SW 1271 (cell line): ENCODE data around the gene PKLR.
"Not testable (repeated sequence)": the region's sequence is repeated elsewhere in the genome, so short reads cannot be mapped to it uniquely, and the experiment has no call there.

ENCODE experiments used
- DNase-seq, 2 experiments: peaks; one replicate each; lab custom pipeline; 2025; lab: John Stamatoyannopoulos, UW

Gene PKLR

GRCh38 chr1:155301342-155301841 lies at the start of gene PKLR:
PKLR (minus strand) TSS chr1:155301438; CDS start chr1:155301395, 43 bp downstream.
- no peak for DNase-seq

GRCh38 chr1:155342842-155343241 lies 41.6 kb upstream of the PKLR start:
- DNase-seq: no peak

- no peak for DNase-seq
These were observed 38.4 kb upstream of the PKLR start for GRCh38 chr1:155339515-155340097.

- no peak for DNase-seq
These were observed 33.7 kb upstream of the PKLR start for GRCh38 chr1:155334962-155335361.

GRCh38 chr1:155329980-155330598 lies 28.9 kb upstream of the PKLR start:
- no peak for DNase-seq

- not testable (repeated sequence) for DNase-seq
These were observed 27.6 kb upstream of the PKLR start for GRCh38 chr1:155328856-155329255.

GRCh38 chr1:155327981-155328380 lies 26.7 kb upstream of the PKLR start:
- DNase-seq: no peak

GRCh38 chr1:155326631-155327037 lies 25.4 kb upstream of the PKLR start:
- DNase-seq: no peak

GRCh38 chr1:155326020-155326526 lies 24.8 kb upstream of the PKLR start:
- DNase-seq: no peak

- no peak for DNase-seq
These were observed 24.3 kb upstream of the PKLR start for GRCh38 chr1:155325603-155325893.

GRCh38 chr1:155324717-155325602 lies 23.7 kb upstream of the PKLR start:
- peak in 1 of 2 experiments; percentile 51 for DNase-seq

- peak; percentile 83 to 91 for DNase-seq
These were observed 22.9 kb upstream of the PKLR start for GRCh38 chr1:155324037-155324716.

GRCh38 chr1:155323729-155324036 lies 22.4 kb upstream of the PKLR start:
- peak; percentile 58 to 66 for DNase-seq

- peak; percentile 73 to 90 for DNase-seq
These were observed 21.9 kb upstream of the PKLR start for GRCh38 chr1:155322953-155323728.

GRCh38 chr1:155322571-155322952 lies 21.3 kb upstream of the PKLR start:
- DNase-seq: no peak

- DNase-seq: no peak
These were observed 20.6 kb upstream of the PKLR start for GRCh38 chr1:155321639-155322503.

GRCh38 chr1:155320661-155321617 lies 19.7 kb upstream of the PKLR start, which contains the start of gene RUSC1:
RUSC1 (plus strand) TSS chr1:155320894; CDS start chr1:155321774, 880 bp downstream.
- DNase-seq: no peak

- no peak for DNase-seq
These were observed 19.0 kb upstream of the PKLR start for GRCh38 chr1:155320252-155320651.

GRCh38 chr1:155319536-155319935 lies 18.3 kb upstream of the PKLR start:
- DNase-seq: no peak
